ENCODE measurements around the gene CYP21A2.

Gene CYP21A2

GRCh38 chr6:32085759-32086459 is 47.7 kb downstream of the CYP21A2 start:
- Histone ChIP-seq H3K9me3 (ENCODE audit: insufficient read depth, low read depth, low read length) (no peaks in the 10 kb centered on the region), H3K36me3 (ENCODE audit: insufficient read depth, low read length) (no peaks in the 10 kb centered on the region), H3K4me1 (ENCODE audit: insufficient read depth, low read length) (peaks cover 11% of the 10 kb centered on the region), H3K9ac (ENCODE audit: low read depth, low read length) (no peak overlapping the region), H3K27me3 (ENCODE audit: insufficient read depth, low read length) (peaks cover 22% of the 10 kb centered on the region), H3K4me3 (ENCODE audit: low read length) (no peak overlapping the region), H3K27ac (ENCODE audit: low read depth, low read length) (no peak overlapping the region)
- 86% methylated on average over 16 of the region's 17 CpGs for WGBS

GRCh38 chr6:32086661-32087573 is 48.7 kb downstream of the CYP21A2 start:
- Histone ChIP-seq H3K4me3 (ENCODE audit: low read length) (peak overlapping the region; percentile 39), H3K36me3 (ENCODE audit: insufficient read depth, low read length) (no peaks in the 10 kb centered on the region), H3K9ac (ENCODE audit: low read depth, low read length) (peak overlapping the region; percentile 64; the same call in 1 of the 2 replicates), H3K27me3 (ENCODE audit: insufficient read depth, low read length) (peaks cover 22% of the 10 kb centered on the region), H3K27ac (ENCODE audit: low read depth, low read length) (no peak overlapping the region), H3K4me1 (ENCODE audit: insufficient read depth, low read length) (peaks cover 11% of the 10 kb centered on the region), H3K9me3 (ENCODE audit: insufficient read depth, low read depth, low read length) (no peaks in the 10 kb centered on the region)
- WGBS: 33% methylated on average over 45 of the region's 45 CpGs

GRCh38 chr6:32087574-32088486 is 49.6 kb downstream of the CYP21A2 start:
- H3K9ac ChIP-seq (ENCODE audit: low read depth, low read length): peak overlapping the region; percentile 64; the same call in 1 of the 2 replicates
- H3K4me3 ChIP-seq (ENCODE audit: low read length): peak overlapping the region; percentile 42
- peaks cover 11% of the 10 kb centered on the region for H3K4me1 ChIP-seq (ENCODE audit: insufficient read depth, low read length)
- H3K9me3 ChIP-seq (ENCODE audit: insufficient read depth, low read depth, low read length): no peaks in the 10 kb centered on the region
- H3K36me3 ChIP-seq (ENCODE audit: insufficient read depth, low read length): no peaks in the 10 kb centered on the region
- WGBS: 7% methylated on average over 47 of the region's 50 CpGs
- peaks cover 22% of the 10 kb centered on the region for H3K27me3 ChIP-seq (ENCODE audit: insufficient read depth, low read length)
- H3K27ac ChIP-seq (ENCODE audit: low read depth, low read length): no peak overlapping the region

GRCh38 chr6:32088487-32089049 is 50.4 kb downstream of the CYP21A2 start:
- no peak overlapping the region for H3K4me3 ChIP-seq (ENCODE audit: low read length)
- H3K9ac ChIP-seq (ENCODE audit: low read depth, low read length): no peak overlapping the region
- no peak overlapping the region for H3K27ac ChIP-seq (ENCODE audit: low read depth, low read length)
- H3K36me3 ChIP-seq (ENCODE audit: insufficient read depth, low read length): no peaks in the 10 kb centered on the region
- peaks cover 11% of the 10 kb centered on the region for H3K4me1 ChIP-seq (ENCODE audit: insufficient read depth, low read length)
- H3K9me3 ChIP-seq (ENCODE audit: insufficient read depth, low read depth, low read length): no peaks in the 10 kb centered on the region
- WGBS: 91% methylated on average over 14 of the region's 14 CpGs
- peaks cover 22% of the 10 kb centered on the region for H3K27me3 ChIP-seq (ENCODE audit: insufficient read depth, low read length)

- Histone ChIP-seq H3K4me3 (ENCODE audit: low read length) (no peak overlapping the region), H3K9ac (ENCODE audit: low read depth, low read length) (no peak overlapping the region), H3K27ac (ENCODE audit: low read depth, low read length) (no peak overlapping the region), H3K27me3 (ENCODE audit: insufficient read depth, low read length) (peaks cover 22% of the 10 kb centered on the region), H3K36me3 (ENCODE audit: insufficient read depth, low read length) (no peaks in the 10 kb centered on the region), H3K4me1 (ENCODE audit: insufficient read depth, low read length) (peaks cover 11% of the 10 kb centered on the region), H3K9me3 (ENCODE audit: insufficient read depth, low read depth, low read length) (no peaks in the 10 kb centered on the region)
- 87% methylated on average over 10 of the region's 10 CpGs for WGBS
Measured at GRCh38 chr6:32089082-32089828, 51.0 kb downstream of the CYP21A2 start.

Data from HUES64 (cell line).